ENCODE data around the gene MYO15A. TPM values are rescaled to one million over a fixed set of nuclear protein-coding genes. Genes with fewer than 3 reads are reported as not detected.

Gene MYO15A
- total RNA-seq (2022; extraction: Qiagen RNA extraction; ENCODE audit: low read depth): 0.16 to 0.43 TPM (median 0.26 TPM) in 5 replicates

GRCh38 chr17:18108401-18109312 is at the start of gene MYO15A:
Gene MYO15A (plus strand): TSS chr17:18108756. CDS start chr17:18118801, 10,045 bp downstream.

GRCh38 chr17:18087610-18088491 is 20.7 kb upstream of the MYO15A start, which contains the start of gene DRG2:
Gene DRG2 (plus strand): TSS chr17:18087948. CDS start chr17:18088024, 76 bp downstream.

GRCh38 chr17:18183334-18184142 is 75.0 kb downstream of the MYO15A start, which contains the start of gene ALKBH5:
Gene ALKBH5 (plus strand): TSS chr17:18183828. CDS start chr17:18184244, 416 bp downstream.

GRCh38 chr17:18225121-18225641 is 116.6 kb downstream of the MYO15A start, which contains the start of gene LLGL1:
Gene LLGL1 (plus strand): TSS chr17:18225635. CDS start chr17:18225683, 48 bp downstream.

Other genes with a start within 250 kb of the MYO15A start
- 17.9 to 24.3 TPM (median 20.7 TPM) in 5 replicates for gene TOM1L2, start 136.4 kb upstream of the MYO15A start, total RNA-seq (2022; extraction: Qiagen RNA extraction; ENCODE audit: low read depth)
- 2.1 to 3.1 TPM (median 2.7 TPM) in 5 replicates for gene DRC3, start 135.9 kb upstream of the MYO15A start, total RNA-seq (2022; extraction: Qiagen RNA extraction; ENCODE audit: low read depth)
- gene ATPAF2, start 69.6 kb upstream of the MYO15A start, total RNA-seq (2022; extraction: Qiagen RNA extraction; ENCODE audit: low read depth): 22.0 to 32.4 TPM (median 27.6 TPM) in 5 replicates
- 10.8 to 13.7 TPM (median 13.6 TPM) in 5 replicates for gene GID4, start 69.3 kb upstream of the MYO15A start, total RNA-seq (2022; extraction: Qiagen RNA extraction; ENCODE audit: low read depth)
- gene DRG2, start 20.8 kb upstream of the MYO15A start, total RNA-seq (2022; extraction: Qiagen RNA extraction; ENCODE audit: low read depth): 50.5 to 57.3 TPM (median 52.3 TPM) in 5 replicates
- 49.9 to 64.1 TPM (median 61.8 TPM) in 5 replicates for gene ALKBH5, start 75.1 kb downstream of the MYO15A start, total RNA-seq (2022; extraction: Qiagen RNA extraction; ENCODE audit: low read depth)
- gene LLGL1, start 116.9 kb downstream of the MYO15A start, total RNA-seq (2022; extraction: Qiagen RNA extraction; ENCODE audit: low read depth): 13.2 to 19.9 TPM (median 15.7 TPM) in 5 replicates
- gene FLII, start 150.0 kb downstream of the MYO15A start, total RNA-seq (2022; extraction: Qiagen RNA extraction; ENCODE audit: low read depth): 231 to 269 TPM (median 252 TPM) in 5 replicates
- 5.7 to 11.0 TPM (median 9.2 TPM) in 5 replicates for gene MIEF2, start 151.9 kb downstream of the MYO15A start, total RNA-seq (2022; extraction: Qiagen RNA extraction; ENCODE audit: low read depth)
- gene TOP3A, start 206.2 kb downstream of the MYO15A start, total RNA-seq (2022; extraction: Qiagen RNA extraction; ENCODE audit: low read depth): 35.2 to 43.3 TPM (median 40.9 TPM) in 5 replicates
- gene SMCR8, start 206.5 kb downstream of the MYO15A start, total RNA-seq (2022; extraction: Qiagen RNA extraction; ENCODE audit: low read depth): 18.2 to 19.0 TPM (median 18.5 TPM) in 5 replicates